Peyer's patch (tissue), 4 donors: Measurements from ENCODE around the gene TSPAN18.

Source experiments
- POLR2A ChIP-seq, 2 donors: fragments of 450-650 bp; IDR thresholded peaks; one replicate each; pipeline ENCODE4 v1.5.1; 2017; ENCODE audit warnings: antibody characterized with exemption in 2 of 2, mild to moderate bottlenecking in 2 of 2, moderate library complexity in 2 of 2
- TF ChIP-seq, protein P1 (sequence below), 6 experiments: fragments of 450-650 bp in 4 of 6; fragments of 200-600 bp in 2 of 6; sonication (generic) in 1 of 6; IDR thresholded peaks; one replicate each; pipeline ENCODE4 v1.5.1; 2017 to 2019; ENCODE audit warnings: antibody characterized with exemption in 6 of 6, mild to moderate bottlenecking in 3 of 6, moderate library complexity in 1 of 6

DNA sequence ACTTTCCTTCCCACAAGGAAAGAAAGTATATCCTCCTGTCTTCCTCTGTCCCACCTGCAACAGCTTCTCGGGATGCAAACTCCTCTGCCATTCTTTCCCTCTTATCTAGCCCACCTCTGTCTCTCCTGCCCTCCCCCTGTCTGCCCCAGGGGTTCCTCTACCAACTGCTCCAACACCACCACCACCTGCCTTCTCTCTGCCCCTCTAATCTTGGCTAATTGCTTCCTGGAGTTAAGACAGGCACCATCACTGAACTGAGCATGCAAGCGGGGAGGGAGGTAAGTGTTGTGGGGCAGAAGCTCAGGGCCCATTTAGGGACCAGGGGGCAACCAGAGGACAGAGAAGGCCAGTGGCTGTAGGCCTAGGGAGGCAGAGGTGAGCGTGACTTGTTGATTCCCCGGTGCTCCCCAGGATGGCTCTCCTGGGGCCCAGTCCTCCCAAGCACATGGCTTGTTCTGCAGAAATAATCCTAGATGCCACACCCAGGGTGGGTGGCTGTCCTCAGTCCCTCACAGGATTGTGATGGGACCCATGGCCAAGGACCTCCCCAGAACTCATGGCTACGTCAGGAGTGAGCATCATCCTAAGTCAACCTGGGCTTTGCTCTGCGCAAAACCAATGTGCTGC is 112.8 kb downstream of the TSPAN18 start:
- no peak for TF ChIP-seq POLR2A (IDR thresholded peaks at IDR 0.05)
- TF ChIP-seq, protein P1, sequence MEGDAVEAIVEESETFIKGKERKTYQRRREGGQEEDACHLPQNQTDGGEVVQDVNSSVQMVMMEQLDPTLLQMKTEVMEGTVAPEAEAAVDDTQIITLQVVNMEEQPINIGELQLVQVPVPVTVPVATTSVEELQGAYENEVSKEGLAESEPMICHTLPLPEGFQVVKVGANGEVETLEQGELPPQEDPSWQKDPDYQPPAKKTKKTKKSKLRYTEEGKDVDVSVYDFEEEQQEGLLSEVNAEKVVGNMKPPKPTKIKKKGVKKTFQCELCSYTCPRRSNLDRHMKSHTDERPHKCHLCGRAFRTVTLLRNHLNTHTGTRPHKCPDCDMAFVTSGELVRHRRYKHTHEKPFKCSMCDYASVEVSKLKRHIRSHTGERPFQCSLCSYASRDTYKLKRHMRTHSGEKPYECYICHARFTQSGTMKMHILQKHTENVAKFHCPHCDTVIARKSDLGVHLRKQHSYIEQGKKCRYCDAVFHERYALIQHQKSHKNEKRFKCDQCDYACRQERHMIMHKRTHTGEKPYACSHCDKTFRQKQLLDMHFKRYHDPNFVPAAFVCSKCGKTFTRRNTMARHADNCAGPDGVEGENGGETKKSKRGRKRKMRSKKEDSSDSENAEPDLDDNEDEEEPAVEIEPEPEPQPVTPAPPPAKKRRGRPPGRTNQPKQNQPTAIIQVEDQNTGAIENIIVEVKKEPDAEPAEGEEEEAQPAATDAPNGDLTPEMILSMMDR (IDR thresholded peaks at IDR 0.05): no peak
